Astrocyte (in vitro differentiated cells and primary cell): ENCODE measurements around the gene CRISPLD2.

Source experiments
- EZH2 ChIP-seq: IDR thresholded peaks from 2 replicates; pipeline ENCODE4 v1.6.1; 2012; ENCODE audit warnings: mild to moderate bottlenecking, low read length, inconsistent platforms; ENCODE audit not compliant: insufficient read depth
- TF ChIP-seq, protein P1 (sequence below): IDR thresholded peaks from 2 replicates; pipeline ENCODE4 v1.5.1; 2011; ENCODE audit warnings: low read depth, mild to moderate bottlenecking, inconsistent platforms, low read length, moderate library complexity; ENCODE audit not compliant: insufficient read depth

DNA sequence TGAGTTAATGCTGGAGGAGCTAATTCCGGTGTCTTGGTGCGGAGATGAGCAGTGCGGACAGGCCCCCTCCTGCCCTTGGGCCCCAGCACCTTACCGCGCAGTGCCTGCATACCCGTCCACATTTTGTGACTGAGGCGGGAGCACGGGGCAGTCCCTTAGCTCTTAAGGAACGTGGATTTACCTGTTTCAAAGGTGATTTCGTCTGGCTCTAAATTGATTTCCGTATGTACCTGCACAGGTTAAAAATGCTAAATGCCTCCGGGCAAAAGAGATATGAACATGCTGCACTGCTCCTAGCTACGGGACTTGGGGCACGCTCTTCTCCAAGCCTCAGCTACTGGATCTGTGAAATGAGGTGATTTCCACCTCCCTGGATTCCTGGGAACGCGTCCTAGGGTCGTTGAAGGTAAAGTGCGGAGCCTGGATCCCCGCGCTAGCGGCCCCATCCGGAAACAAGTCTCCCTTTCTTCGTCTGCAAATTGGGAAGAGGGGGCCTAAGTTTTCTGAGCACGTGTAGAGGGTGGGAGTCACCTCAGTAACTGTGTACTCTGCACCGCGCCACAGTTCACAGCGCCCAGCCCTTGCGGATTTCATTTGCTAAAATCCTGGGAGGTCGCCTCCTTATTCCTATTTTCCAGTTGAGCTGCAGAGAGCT lies 669 bp upstream of the CRISPLD2 start:
- TF ChIP-seq, protein P1, sequence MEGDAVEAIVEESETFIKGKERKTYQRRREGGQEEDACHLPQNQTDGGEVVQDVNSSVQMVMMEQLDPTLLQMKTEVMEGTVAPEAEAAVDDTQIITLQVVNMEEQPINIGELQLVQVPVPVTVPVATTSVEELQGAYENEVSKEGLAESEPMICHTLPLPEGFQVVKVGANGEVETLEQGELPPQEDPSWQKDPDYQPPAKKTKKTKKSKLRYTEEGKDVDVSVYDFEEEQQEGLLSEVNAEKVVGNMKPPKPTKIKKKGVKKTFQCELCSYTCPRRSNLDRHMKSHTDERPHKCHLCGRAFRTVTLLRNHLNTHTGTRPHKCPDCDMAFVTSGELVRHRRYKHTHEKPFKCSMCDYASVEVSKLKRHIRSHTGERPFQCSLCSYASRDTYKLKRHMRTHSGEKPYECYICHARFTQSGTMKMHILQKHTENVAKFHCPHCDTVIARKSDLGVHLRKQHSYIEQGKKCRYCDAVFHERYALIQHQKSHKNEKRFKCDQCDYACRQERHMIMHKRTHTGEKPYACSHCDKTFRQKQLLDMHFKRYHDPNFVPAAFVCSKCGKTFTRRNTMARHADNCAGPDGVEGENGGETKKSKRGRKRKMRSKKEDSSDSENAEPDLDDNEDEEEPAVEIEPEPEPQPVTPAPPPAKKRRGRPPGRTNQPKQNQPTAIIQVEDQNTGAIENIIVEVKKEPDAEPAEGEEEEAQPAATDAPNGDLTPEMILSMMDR: no peak
- no peak for TF ChIP-seq EZH2
